Measurements from ENCODE around the gene ACSBG1. TPM values are rescaled to one million over a fixed set of nuclear protein-coding genes. Genes with fewer than 3 reads are reported as not detected.

ACSBG1 gene
- total RNA-seq, 4 donors from 2014 or later, result 1.5 TPM; not detected in 3

GRCh38 chr15:78125267-78125666, 109.1 kb downstream of the ACSBG1 start:
- TF ChIP-seq EP300 (IDR thresholded peaks at IDR 0.05; ENCODE audit: low read depth) (no peak), POLR2AphosphoS5 (IDR thresholded peaks at IDR 0.05) (no peak), CTCF (IDR thresholded peaks at IDR 0.05) (no peak), POLR2A (IDR thresholded peaks at IDR 0.05) (no peak)
- intact Hi-C loops (cut with DNase I; ENCODE audit: low total_unique reads) (no loop called here), in situ Hi-C loops (cut with MboI; ENCODE audit: low pct_ligation_motif_present in 1 of 4, low pct_unique_long_range_greater_than_20kb in 1 of 4, low sequenced_read_pairs in 3 of 4) (loop anchor here in 1 of 4 donors (25.0 kb wide), 1 partner anchor 312 kb away; the partner anchor contains the start of gene IREB2)
- 80 to 100% methylated on average over 1 to 3 of the region's 3 CpGs for WGBS, 2 donors (ENCODE audit: low coverage in 1 of 2)
- DNase-seq, result no peak
- no peaks in the 10 kb centered on the region for H3K27me3 ChIP-seq
- H3K4me1 ChIP-seq, result peaks cover 0 to 7% (median 0%) of the 10 kb centered on the region in 4 donors
- H3K36me3 ChIP-seq, result no peaks in the 10 kb centered on the region
- H3K9me3 ChIP-seq, result no peaks in the 10 kb centered on the region
- no peak overlapping the region for H3K4me3 ChIP-seq
- no peak overlapping the region for H3K27ac ChIP-seq

- H3K4me1 ChIP-seq, result no peaks in the 10 kb centered on the region
- no peak overlapping the region for H3K4me3 ChIP-seq
- H3K27ac ChIP-seq, result no peak overlapping the region
- intact Hi-C loops (cut with DNase I; ENCODE audit: low total_unique reads) (no loop called here), in situ Hi-C loops (cut with MboI; ENCODE audit: low pct_ligation_motif_present in 1 of 4, low pct_unique_long_range_greater_than_20kb in 1 of 4, low sequenced_read_pairs in 3 of 4) (loop anchor here in 1 of 4 donors (25.0 kb wide), 1 partner anchor 117 kb away; the partner anchor contains the start of gene ACSBG1)
- DNase-seq, result no peak
- H3K36me3 ChIP-seq, result no peaks in the 10 kb centered on the region
- H3K9me3 ChIP-seq, result no peaks in the 10 kb centered on the region
- no peak for TF ChIP-seq EP300 (IDR thresholded peaks at IDR 0.05; ENCODE audit: low read depth)
- TF ChIP-seq POLR2AphosphoS5 (IDR thresholded peaks at IDR 0.05), result no peak
- no peak for TF ChIP-seq POLR2A (IDR thresholded peaks at IDR 0.05)
- TF ChIP-seq CTCF (IDR thresholded peaks at IDR 0.05), result no peak
- H3K27me3 ChIP-seq, result no peaks in the 10 kb centered on the region
- WGBS, 2 donors (ENCODE audit: low coverage in 1 of 2), result 85% methylated on average over 5 of the region's 5 CpGs; no CpG with 5 or more reads in 1 of the 2 donors
Measured at GRCh38 chr15:78120523-78120922, 113.8 kb downstream of the ACSBG1 start.

Other genes starting within 250 kb of the ACSBG1 start
- gene TBC1D2B, start 156.9 kb downstream of the ACSBG1 start, total RNA-seq, result 10 to 100 TPM; 40.4 to 62.6 (median 53.8) TPM
- gene SH2D7, start 142.0 kb downstream of the ACSBG1 start, total RNA-seq, result 1 to 10 TPM in 3 of 4 donors, not detected in 1; 6.0 to 9.7 (median 9.3) TPM
- 10 to 100 TPM in 2 of 4 donors, 1 to 10 TPM in 2; 8.4 to 19.5 (median 9.5) TPM for gene CIB2, start 103.1 kb downstream of the ACSBG1 start, total RNA-seq
- 100 to 1,000 TPM; 149 to 369 (median 166) TPM for gene IDH3A, start 85.2 kb downstream of the ACSBG1 start, total RNA-seq
- 10 to 100 TPM; 34.9 to 69.9 (median 42.5) TPM for gene DNAJA4, start 30.0 kb upstream of the ACSBG1 start, total RNA-seq
- 10 to 100 TPM in 3 of 4 donors, 1 to 10 TPM in 1; 9.0 to 51.4 (median 44.1) TPM for gene SKIC8, start 65.0 kb upstream of the ACSBG1 start, total RNA-seq
- gene CRABP1, start 105.8 kb upstream of the ACSBG1 start, total RNA-seq, result 1 to 10 TPM in 2 of 4 donors, not detected in 2; 1.9 to 2.7 TPM
- 10 to 100 TPM; 20.1 to 71.7 (median 40.7) TPM for gene IREB2, start 203.7 kb upstream of the ACSBG1 start, total RNA-seq

Measured in transverse colon (tissue), 4 donors.